DND-41 (cell line): ENCODE results near the gene ANKRD40CL.

Experiments
- ATAC-seq: fragments of 200-7000 bp; cut with Tn5 transposase; 3 replicates; pipeline ENCODE4 v1.9.1; 2021; ENCODE audit warnings: low read depth; ENCODE audit not compliant: insufficient read depth
- DNase-seq: peaks from one replicate; pipeline ENCODE4 v3.0.0-alpha.2; 2020
- H2AFZ ChIP-seq: 2 replicates; pipeline ENCODE4 v1.6.0; 2012; ENCODE audit warnings: low read depth, low read length
- H3K27ac ChIP-seq: 2 replicates; pipeline ENCODE4 v1.5.1; 2012; ENCODE audit warnings: low read length, inconsistent platforms
- H3K27me3 ChIP-seq: fragments of 200-600 bp; sonication (generic); 2 replicates; pipeline ENCODE4 v1.6.0; 2012; ENCODE audit warnings: low read length, mild to moderate bottlenecking, inconsistent platforms; ENCODE audit not compliant: insufficient read depth, poor library complexity
- H3K36me3 ChIP-seq: 2 replicates; pipeline ENCODE4 v1.5.1; 2012; ENCODE audit warnings: low read length, inconsistent platforms; ENCODE audit not compliant: insufficient read depth
- H3K4me1 ChIP-seq: 2 replicates; pipeline ENCODE4 v1.5.1; 2012; ENCODE audit warnings: mild to moderate bottlenecking, low read length; ENCODE audit not compliant: insufficient read depth
- H3K4me2 ChIP-seq: 2 replicates; pipeline ENCODE4 v1.6.0; 2012; ENCODE audit warnings: mild to moderate bottlenecking, moderate library complexity, low read length, inconsistent platforms; ENCODE audit not compliant: insufficient read depth
- H3K4me3 ChIP-seq, 2 experiments: fragments of 200-600 bp in 1 of 2; shearing (Covaris generic) in 1 of 2; 2 replicates each; pipeline ENCODE4 v1.5.1; 2012 to 2016; ENCODE audit warnings: inconsistent platforms in 2 of 2, low read length in 2 of 2, mild to moderate bottlenecking in 2 of 2, low read depth in 1 of 2, moderate library complexity in 1 of 2
- H3K79me2 ChIP-seq: 2 replicates; pipeline ENCODE4 v1.6.0; 2012; ENCODE audit warnings: low read length, inconsistent platforms; ENCODE audit not compliant: insufficient read depth
- H3K9ac ChIP-seq: 2 replicates; pipeline ENCODE4 v1.6.0; 2012; ENCODE audit warnings: low read depth, mild to moderate bottlenecking, inconsistent platforms, low read length, moderate library complexity
- H3K9me3 ChIP-seq: 2 replicates; pipeline ENCODE4 v1.5.1; 2012; ENCODE audit warnings: low read length, moderate library complexity, mild to moderate bottlenecking, inconsistent platforms; ENCODE audit not compliant: insufficient read depth, severe bottlenecking
- H4K20me1 ChIP-seq: 2 replicates; pipeline ENCODE4 v1.6.0; 2012; ENCODE audit warnings: low read length; ENCODE audit not compliant: insufficient read depth
- EZH2 ChIP-seq: IDR thresholded peaks from 3 replicates; pipeline ENCODE4 v1.6.1; 2012; ENCODE audit warnings: borderline replicate concordance, low read depth, mild to moderate bottlenecking, moderate library complexity, low read length, inconsistent platforms; ENCODE audit not compliant: severe bottlenecking
- TF ChIP-seq, protein P1 (sequence below): IDR thresholded peaks from 2 replicates; pipeline ENCODE4 v1.5.1; 2012; ENCODE audit warnings: borderline replicate concordance, low read length, moderate library complexity, mild to moderate bottlenecking; ENCODE audit not compliant: poor library complexity, severe bottlenecking; ENCODE audit errors: extremely low read depth

Gene ANKRD40CL

DNA sequence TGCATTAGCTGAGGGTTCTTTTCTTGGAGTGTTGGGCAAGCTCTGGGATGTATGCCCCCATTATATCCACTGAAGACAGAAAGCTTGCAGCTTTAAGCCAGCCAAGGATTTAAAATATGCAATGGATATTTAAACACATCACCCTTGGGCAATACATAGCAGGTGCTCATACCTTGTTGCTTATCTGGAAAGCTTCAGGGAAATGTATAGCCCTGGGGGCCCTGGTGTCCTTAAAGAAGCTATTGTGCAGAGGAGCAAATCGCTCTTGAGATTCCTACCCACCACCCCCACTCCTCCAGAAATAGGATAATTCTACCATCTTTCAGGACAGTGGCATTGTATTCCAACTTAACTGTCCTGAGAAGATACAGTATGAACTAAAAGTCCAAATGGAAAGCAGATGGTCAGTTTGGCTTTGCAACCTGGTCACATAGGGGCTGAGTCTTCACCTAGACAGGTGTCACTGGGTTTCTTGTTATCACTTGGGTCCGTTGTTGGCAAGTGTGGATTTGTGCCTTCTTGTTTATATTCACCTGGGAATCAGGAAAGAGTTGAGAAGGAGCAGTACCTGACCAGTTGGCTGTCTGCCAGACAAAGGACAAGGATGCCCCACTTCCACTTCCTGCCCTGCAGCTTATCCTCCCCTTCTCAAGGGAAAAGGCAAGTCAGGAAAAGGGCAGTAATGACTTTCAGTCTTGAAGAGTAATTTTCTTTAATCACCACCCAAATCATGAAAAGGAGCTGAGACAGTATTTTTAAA lies 3.4 kb downstream of the ANKRD40CL start:
- H4K20me1 ChIP-seq: peaks cover 5% of the 10 kb centered on the region; the same call in 1 of the 2 replicates
- no peak overlapping the region for H3K4me2 ChIP-seq
- no peaks in the 10 kb centered on the region for H3K79me2 ChIP-seq
- no peaks in the 10 kb centered on the region for H3K36me3 ChIP-seq
- no peak overlapping the region for H2AFZ ChIP-seq
- TF ChIP-seq, protein P1, sequence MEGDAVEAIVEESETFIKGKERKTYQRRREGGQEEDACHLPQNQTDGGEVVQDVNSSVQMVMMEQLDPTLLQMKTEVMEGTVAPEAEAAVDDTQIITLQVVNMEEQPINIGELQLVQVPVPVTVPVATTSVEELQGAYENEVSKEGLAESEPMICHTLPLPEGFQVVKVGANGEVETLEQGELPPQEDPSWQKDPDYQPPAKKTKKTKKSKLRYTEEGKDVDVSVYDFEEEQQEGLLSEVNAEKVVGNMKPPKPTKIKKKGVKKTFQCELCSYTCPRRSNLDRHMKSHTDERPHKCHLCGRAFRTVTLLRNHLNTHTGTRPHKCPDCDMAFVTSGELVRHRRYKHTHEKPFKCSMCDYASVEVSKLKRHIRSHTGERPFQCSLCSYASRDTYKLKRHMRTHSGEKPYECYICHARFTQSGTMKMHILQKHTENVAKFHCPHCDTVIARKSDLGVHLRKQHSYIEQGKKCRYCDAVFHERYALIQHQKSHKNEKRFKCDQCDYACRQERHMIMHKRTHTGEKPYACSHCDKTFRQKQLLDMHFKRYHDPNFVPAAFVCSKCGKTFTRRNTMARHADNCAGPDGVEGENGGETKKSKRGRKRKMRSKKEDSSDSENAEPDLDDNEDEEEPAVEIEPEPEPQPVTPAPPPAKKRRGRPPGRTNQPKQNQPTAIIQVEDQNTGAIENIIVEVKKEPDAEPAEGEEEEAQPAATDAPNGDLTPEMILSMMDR: no peak
- TF ChIP-seq EZH2: no peak
- no peak overlapping the region for H3K27ac ChIP-seq
- no peak for DNase-seq
- H3K9me3 ChIP-seq: no peaks in the 10 kb centered on the region
- H3K4me3 ChIP-seq: no peak overlapping the region
- H3K27me3 ChIP-seq: peaks cover 15% of the 10 kb centered on the region
- ATAC-seq: no peak
- H3K4me1 ChIP-seq: no peaks in the 10 kb centered on the region
- no peak overlapping the region for H3K9ac ChIP-seq

DNA sequence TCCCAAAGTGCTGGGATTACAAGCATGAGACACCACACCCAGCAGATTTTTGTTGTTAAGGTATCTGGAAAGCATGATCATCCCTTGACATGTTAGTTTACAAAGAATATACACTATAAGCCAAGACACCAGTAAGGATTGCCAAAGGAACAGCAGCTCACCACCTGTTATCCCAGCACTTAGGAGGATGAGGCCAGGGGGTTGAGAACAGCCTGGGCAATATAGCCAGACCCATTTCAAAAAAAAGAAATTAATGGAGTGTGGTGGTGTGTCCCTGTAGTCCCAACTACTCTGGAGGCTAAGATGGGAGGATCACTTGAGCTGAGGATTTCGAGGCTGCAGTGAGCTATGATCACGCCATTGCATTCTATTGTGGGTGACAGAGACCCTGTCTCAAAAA lies 5.1 kb downstream of the ANKRD40CL start:
- DNase-seq: no peak
- Histone ChIP-seq H3K36me3 (no peaks in the 10 kb centered on the region), H3K9ac (no peak overlapping the region), H3K27me3 (peaks cover 13% of the 10 kb centered on the region), H3K27ac (no peak overlapping the region), H3K79me2 (no peaks in the 10 kb centered on the region), H3K4me3 (no peak overlapping the region), H4K20me1 (peaks cover 2% of the 10 kb centered on the region; the same call in 1 of the 2 replicates), H3K4me2 (no peak overlapping the region), H3K4me1 (no peaks in the 10 kb centered on the region), H3K9me3 (no peaks in the 10 kb centered on the region), H2AFZ (no peak overlapping the region)
- ATAC-seq: no peak
- TF ChIP-seq EZH2: no peak
- TF ChIP-seq, protein P1: no peak

DNA sequence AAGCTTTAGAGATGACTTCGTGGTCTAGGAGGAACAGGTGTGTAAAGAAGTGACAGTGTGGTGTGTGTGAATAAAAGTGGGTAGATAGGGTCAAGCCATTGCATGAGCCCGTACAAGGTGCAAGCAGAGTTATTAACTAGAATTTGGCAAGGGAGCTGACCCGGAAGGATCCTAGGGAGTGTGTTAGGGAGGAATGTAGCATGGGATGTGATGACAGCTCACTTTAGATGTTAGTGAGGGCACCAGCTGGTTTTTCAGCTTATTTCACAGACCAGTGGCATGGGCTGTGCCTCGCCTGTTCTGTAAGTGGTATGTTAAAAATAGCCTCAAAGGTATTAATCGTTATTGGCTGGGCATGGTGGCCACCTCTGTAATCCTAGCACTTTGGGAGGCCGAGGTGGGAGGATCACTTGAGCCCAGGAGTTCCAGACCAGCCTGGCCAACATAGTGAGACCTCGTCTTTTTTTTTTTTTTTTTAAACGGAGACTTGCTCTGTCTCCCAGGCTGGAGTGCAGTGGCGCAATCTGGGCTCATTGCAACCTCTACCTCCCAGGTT lies 8.3 kb downstream of the ANKRD40CL start:
- Histone ChIP-seq H3K36me3 (peaks cover 9% of the 10 kb centered on the region; the same call in 1 of the 2 replicates), H3K79me2 (no peaks in the 10 kb centered on the region), H3K9me3 (no peaks in the 10 kb centered on the region), H3K9ac (no peak overlapping the region), H3K4me3 (no peak overlapping the region), H2AFZ (no peak overlapping the region), H3K27me3 (peaks cover 3% of the 10 kb centered on the region), H3K4me2 (no peak overlapping the region), H3K4me1 (no peaks in the 10 kb centered on the region), H4K20me1 (peaks cover 3% of the 10 kb centered on the region; the same call in 1 of the 2 replicates), H3K27ac (no peak overlapping the region)
- TF ChIP-seq, protein P1: no peak
- no peak for TF ChIP-seq EZH2
- 0 out of 3 replicates have a peak, but pooled peaks have one; percentile 13 for ATAC-seq
- DNase-seq: no peak
